Neuronal stem cell (in vitro differentiated cells): Measurements from ENCODE around the gene TRMT61A.

Experiments
- DNase-seq: peaks from one replicate; pipeline ENCODE4 v3.0.0-alpha.2; 2013; ENCODE audit warnings: low spot score
- H2AFZ ChIP-seq: one replicate; pipeline ENCODE4 v1.6.1; 2013; ENCODE audit warnings: mild to moderate bottlenecking, low read length, inconsistent platforms
- H2AK5ac ChIP-seq: 2 replicates; pipeline ENCODE4 v1.6.1; 2013; ENCODE audit warnings: low read depth, mild to moderate bottlenecking, inconsistent platforms, low read length, moderate library complexity, mixed read lengths
- H2BK120ac ChIP-seq: 2 replicates; pipeline ENCODE4 v1.6.1; 2013; ENCODE audit warnings: low read depth, mild to moderate bottlenecking, inconsistent platforms, low read length, moderate library complexity, mixed read lengths
- H2BK12ac ChIP-seq: one replicate; pipeline ENCODE4 v1.6.1; 2013; ENCODE audit warnings: low read length, inconsistent platforms
- H2BK15ac ChIP-seq: 2 replicates; pipeline ENCODE4 v1.6.1; 2013; ENCODE audit warnings: mild to moderate bottlenecking, low read length, inconsistent platforms, mixed read lengths
- H2BK5ac ChIP-seq: one replicate; pipeline ENCODE4 v1.6.1; 2013; ENCODE audit warnings: inconsistent platforms, mild to moderate bottlenecking, low read length, moderate library complexity
- H3K14ac ChIP-seq: one replicate; pipeline ENCODE4 v1.6.1; 2013; ENCODE audit warnings: low read length, inconsistent platforms
- H3K18ac ChIP-seq: 2 replicates; pipeline ENCODE4 v1.6.1; 2013; ENCODE audit warnings: low read length, inconsistent platforms
- H3K23ac ChIP-seq: 2 replicates; pipeline ENCODE4 v1.6.1; 2013; ENCODE audit warnings: low read depth, mild to moderate bottlenecking, mixed read lengths, low read length, inconsistent platforms; ENCODE audit not compliant: poor library complexity
- H3K27ac ChIP-seq: replicated peaks from 3 replicates; pipeline ENCODE4 v1.5.1; 2013; ENCODE audit warnings: low read length, inconsistent platforms
- H3K27me3 ChIP-seq, 3 experiments: 2 replicates each; pipeline ENCODE4 v1.6.1; 2013; ENCODE audit warnings: low read length in 3 of 3, mild to moderate bottlenecking in 2 of 3, inconsistent platforms in 1 of 3, low read depth in 1 of 3, mixed read lengths in 1 of 3, moderate library complexity in 1 of 3; ENCODE audit not compliant: control insufficient read depth in 3 of 3, insufficient read depth in 3 of 3
- H3K36me3 ChIP-seq, 2 donors: replicated peaks in 1 of 2; 2 replicates each; pipeline ENCODE4 v1.6.1; 2013; ENCODE audit warnings: low read length in 2 of 2; ENCODE audit not compliant: control insufficient read depth in 2 of 2, insufficient read depth in 2 of 2
- H3K4ac ChIP-seq: 2 replicates; pipeline ENCODE4 v1.6.1; 2013; ENCODE audit warnings: inconsistent platforms, mild to moderate bottlenecking, low read length, moderate library complexity
- H3K4me1 ChIP-seq, 2 donors: 1 replicate in 1 of 2; 2 replicates in 1 of 2; pipeline ENCODE4 v1.6.1; 2013; ENCODE audit warnings: low read length in 2 of 2, low read depth in 1 of 2; ENCODE audit not compliant: control insufficient read depth in 2 of 2, insufficient read depth in 1 of 2
- H3K4me2 ChIP-seq: one replicate; pipeline ENCODE4 v1.6.1; 2013; ENCODE audit warnings: mild to moderate bottlenecking, low read length, inconsistent platforms; ENCODE audit not compliant: insufficient read depth, poor library complexity, severe bottlenecking
- H3K4me3 ChIP-seq, 2 donors: 2 replicates each; pipeline ENCODE4 v1.5.1; 2013; ENCODE audit warnings: low read length in 2 of 2, mild to moderate bottlenecking in 2 of 2, inconsistent platforms in 1 of 2, moderate library complexity in 1 of 2
- H3K79me1 ChIP-seq: one replicate; pipeline ENCODE4 v1.6.1; 2013; ENCODE audit warnings: low read depth, mild to moderate bottlenecking, inconsistent platforms, low read length, moderate library complexity
- H3K9ac ChIP-seq: one replicate; pipeline ENCODE4 v1.6.1; 2013; ENCODE audit warnings: mild to moderate bottlenecking, low read depth, low read length, inconsistent platforms; ENCODE audit not compliant: poor library complexity
- H3K9me3 ChIP-seq, 2 donors: replicated peaks in 1 of 2; 2 replicates each; pipeline versions ENCODE3 to v1.6.1; 2013; ENCODE audit warnings: low read length in 2 of 2, mild to moderate bottlenecking in 2 of 2, inconsistent platforms in 1 of 2, low read depth in 1 of 2, mixed read lengths in 1 of 2, moderate library complexity in 1 of 2; ENCODE audit not compliant: control insufficient read depth in 2 of 2, insufficient read depth in 1 of 2
- H4K8ac ChIP-seq: one replicate; pipeline ENCODE4 v1.6.1; 2013; ENCODE audit warnings: low read depth, mild to moderate bottlenecking, inconsistent platforms, low read length, moderate library complexity
- H4K91ac ChIP-seq: one replicate; pipeline ENCODE4 v1.6.1; 2013; ENCODE audit warnings: low read length, low read depth, mild to moderate bottlenecking, inconsistent platforms; ENCODE audit not compliant: poor library complexity
- WGBS, 2 donors: extraction: QIAGEN DNeasy Blood & Tissue Kit; methylation state at CpG; one replicate each; pipeline ENCODE4 v1.1.7; 2013; ENCODE audit warnings: missing lambda C conversion rate in 2 of 2, mixed read lengths in 1 of 2; ENCODE audit not compliant: insufficient read length in 2 of 2, insufficient replicate concordance in 1 of 2; ENCODE audit errors: extremely low coverage in 2 of 2; 5-methylcytosine and 5-hydroxymethylcytosine counted together

The TRMT61A gene

GRCh38 chr14:103536693-103537092 lies 7.7 kb downstream of the TRMT61A start:
- H3K18ac ChIP-seq: no peak overlapping the region
- no peak overlapping the region for H3K23ac ChIP-seq
- no peak for DNase-seq
- H3K14ac ChIP-seq: no peak overlapping the region
- H2BK12ac ChIP-seq: no peak overlapping the region
- no peak overlapping the region for H3K4me3 ChIP-seq
- peaks cover 2% of the 10 kb centered on the region for H3K79me1 ChIP-seq
- no peak overlapping the region for H2BK5ac ChIP-seq
- no peaks in the 10 kb centered on the region for H3K27me3 ChIP-seq
- H2AK5ac ChIP-seq: peak overlapping the region; percentile 25
- no peak overlapping the region for H3K27ac ChIP-seq
- no peak overlapping the region for H4K8ac ChIP-seq
- H2BK15ac ChIP-seq: no peak overlapping the region
- no peak overlapping the region for H2BK120ac ChIP-seq
- no peak overlapping the region for H4K91ac ChIP-seq
- no CpG with 5 or more reads among the region's 9 CpGs for WGBS, 2 donors
- H3K4me1 ChIP-seq: peaks cover 13 to 30% of the 10 kb centered on the region in 2 donors
- no peak overlapping the region for H3K4ac ChIP-seq
- peaks cover 0 to 3% of the 10 kb centered on the region in 2 donors for H3K9me3 ChIP-seq
- H3K36me3 ChIP-seq: peaks cover 4 to 12% of the 10 kb centered on the region in 2 donors
- H3K9ac ChIP-seq: no peak overlapping the region
- H2AFZ ChIP-seq: no peak overlapping the region
- no peak overlapping the region for H3K4me2 ChIP-seq

GRCh38 chr14:103537175-103537990 lies 8.4 kb downstream of the TRMT61A start:
- Histone ChIP-seq H4K8ac (no peak overlapping the region), H2BK5ac (peak overlapping the region; percentile 75), H3K4me1 (peaks cover 19 to 37% of the 10 kb centered on the region in 2 donors), H2BK12ac (no peak overlapping the region), H4K91ac (no peak overlapping the region), H3K23ac (no peak overlapping the region), H3K79me1 (peaks cover 2% of the 10 kb centered on the region), H3K4me3 (no peak overlapping the region), H3K14ac (peak overlapping the region; percentile 38), H2BK15ac (peak overlapping the region; percentile 81), H3K27me3 (no peaks in the 10 kb centered on the region), H3K36me3 (peaks cover 4 to 9% of the 10 kb centered on the region in 2 donors), H3K9me3 (peaks cover 0 to 3% of the 10 kb centered on the region in 2 donors), H3K4ac (peak overlapping the region; percentile 66), H2AFZ (no peak overlapping the region), H3K9ac (peak overlapping the region; percentile 12), H3K18ac (peak overlapping the region; percentile 38), H2BK120ac (no peak overlapping the region), H3K27ac (no peak overlapping the region), H2AK5ac (peak overlapping the region; percentile 75), H3K4me2 (no peak overlapping the region)
- no CpG with 5 or more reads among the region's 18 CpGs for WGBS, 2 donors
- no peak for DNase-seq

- H3K18ac ChIP-seq: peak overlapping the region; percentile 76
- H2BK120ac ChIP-seq: no peak overlapping the region
- no CpG with 5 or more reads among the region's 30 CpGs for WGBS, 2 donors
- H3K9me3 ChIP-seq: peaks cover 0 to 3% of the 10 kb centered on the region in 2 donors
- H3K36me3 ChIP-seq: peaks cover 4 to 6% of the 10 kb centered on the region in 2 donors
- H3K4ac ChIP-seq: no peak overlapping the region
- H3K9ac ChIP-seq: no peak overlapping the region
- H4K91ac ChIP-seq: no peak overlapping the region
- H2BK12ac ChIP-seq: peak overlapping the region; percentile 90
- H2AFZ ChIP-seq: no peak overlapping the region
- no peak overlapping the region for H3K4me2 ChIP-seq
- peaks cover 2% of the 10 kb centered on the region for H3K79me1 ChIP-seq
- peak overlapping the region; percentile 66 for H2BK5ac ChIP-seq
- H3K27ac ChIP-seq: no peak overlapping the region
- peak overlapping the region; percentile 56 for H3K14ac ChIP-seq
- peak overlapping the region; percentile 89 for H2BK15ac ChIP-seq
- H3K4me3 ChIP-seq: no peak overlapping the region
- H3K4me1 ChIP-seq: peaks cover 26 to 45% of the 10 kb centered on the region in 2 donors
- no peak overlapping the region for H4K8ac ChIP-seq
- no peaks in the 10 kb centered on the region for H3K27me3 ChIP-seq
- H2AK5ac ChIP-seq: peak overlapping the region; percentile 99
- H3K23ac ChIP-seq: peak overlapping the region; percentile 31
- DNase-seq: no peak
These were observed 9.5 kb downstream of the TRMT61A start for GRCh38 chr14:103538291-103539055.
